ENCODE data around the gene SUGP2. TPM values are rescaled to one million over a fixed set of nuclear protein-coding genes. Genes with fewer than 3 reads are reported as not detected.

Gene SUGP2
- total and polyA plus RNA-seq, 9 of the 15 experiments (the other 6 are each of a cell fraction or from before 2014, with no cell fraction given) = 13.1 to 101 (median 63.1) TPM

GRCh38 chr19:18942692-18943091, 90.6 kb downstream of the SUGP2 start:
- Histone ChIP-seq H3K27ac (ENCODE audit: extremely low read depth, low read depth, low read length) (no peak overlapping the region), H3K4me3 (no peak overlapping the region), H3K27me3 (ENCODE audit: control insufficient read depth in 2 of 2, insufficient read depth in 2 of 2, low read length in 2 of 2) (peaks cover 0 to 13% of the 10 kb centered on the region in 2 experiments; a peak in 1 of 5 replicates), H2AFZ (ENCODE audit: low read depth, low read length) (no peak overlapping the region), H3K36me3 (ENCODE audit: control insufficient read depth, insufficient read depth, low read length) (no peaks in the 10 kb centered on the region), H3K79me2 (ENCODE audit: control insufficient read depth, insufficient read depth, low read length) (no peaks in the 10 kb centered on the region), H3K9ac (ENCODE audit: insufficient read depth in 1 of 2, low read depth in 2 of 2, low read length in 2 of 2) (no peak overlapping the region), H3K4me2 (ENCODE audit: insufficient read depth, low read length) (no peak overlapping the region), H3K9me1 (ENCODE audit: control insufficient read depth, insufficient read depth, low read length) (peaks cover 5% of the 10 kb centered on the region), H3K4me1 (replicated peaks in 1 of 2; ENCODE audit: control insufficient read depth in 2 of 2, insufficient read depth in 2 of 2, low read length in 2 of 2) (peaks cover 3 to 21% of the 10 kb centered on the region in 2 experiments; a peak in 4 of 5 replicates), H4K20me1 (replicated peaks; ENCODE audit: control insufficient read depth, insufficient read depth, low read length) (peaks cover 5% of the 10 kb centered on the region), H3K9me3 (replicated peaks; ENCODE audit: control insufficient read depth, insufficient read depth, low read depth, low read length) (no peaks in the 10 kb centered on the region)
- peak; percentile 79 for TF ChIP-seq ZFP36 (IDR thresholded peaks at IDR 0.05; ENCODE audit: low read depth, low read length, partially characterized antibody)
- no peak for TF ChIP-seq XRCC5 (IDR thresholded peaks at IDR 0.05; ENCODE audit: low read depth, low read length)
- FAIRE-seq = no peak
- intact Hi-C loops (cut with micrococcal nuclease) = loop anchor here (5.0 kb wide), 1 partner anchor 45 kb away; no protein-coding TSS in a partner anchor
- WGBS (ENCODE audit: insufficient coverage, low coverage, missing lambda C conversion rate) = 27% methylated on average over 6 of the region's 6 CpGs
- ChIA-PET POLR2A (no interaction called here), CTCF (ENCODE audit: low intra/inter-chr PET ratio) (no interaction called here)
- no TSS peak for BruUV-seq (replicated peaks)
- in situ Hi-C loops (cut with MboI) = no loop called here
- no peak for DNase-seq (ENCODE audit: extremely low read depth in 1 of 4, low spot score in 3 of 4)
- no peak for ATAC-seq

DNA sequence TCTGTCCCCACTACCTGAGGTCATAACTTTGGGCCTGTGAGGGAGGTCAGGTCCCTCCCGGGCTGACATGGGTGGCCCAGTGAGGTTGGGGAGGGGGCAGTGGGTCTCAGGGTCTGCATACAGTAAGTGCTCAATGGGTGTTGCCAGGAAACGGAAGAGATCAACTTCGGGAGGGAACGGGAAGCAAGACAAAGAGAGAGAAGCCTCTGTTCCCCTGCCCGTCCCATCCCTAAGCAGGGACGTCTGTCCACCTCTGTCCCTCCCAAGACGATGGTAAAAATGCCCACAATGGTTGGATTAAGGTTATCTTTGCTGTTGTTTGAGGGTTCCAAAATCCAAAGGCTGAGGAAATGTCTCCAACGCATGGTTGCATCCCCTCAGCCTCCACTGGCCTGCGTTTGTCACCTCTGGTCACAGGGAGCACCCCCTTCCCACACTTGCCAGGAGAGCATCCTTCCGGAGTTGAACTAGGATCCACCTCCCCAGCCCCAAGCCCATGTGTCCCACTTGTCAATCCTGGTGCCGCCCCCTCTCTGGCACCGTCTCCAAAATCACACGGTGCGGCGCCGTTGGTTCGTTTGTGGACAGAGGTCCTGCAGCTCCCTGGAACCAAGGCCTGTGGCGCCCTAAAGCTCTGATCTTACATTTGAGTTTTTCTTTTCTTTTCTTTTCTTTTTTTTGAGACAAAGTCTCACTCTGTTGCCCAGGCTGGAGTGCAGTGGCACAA, 91.5 kb downstream of the SUGP2 start:
- peak overlapping the region; percentile 50 for H3K4me2 ChIP-seq (ENCODE audit: insufficient read depth, low read length)
- peak overlapping the region; percentile 70 for H2AFZ ChIP-seq (ENCODE audit: low read depth, low read length)
- FAIRE-seq (peak; percentile 40), DNase-seq (ENCODE audit: extremely low read depth in 1 of 4, low spot score in 3 of 4) (no peak), ATAC-seq (no peak)
- H3K9ac ChIP-seq (ENCODE audit: insufficient read depth in 1 of 2, low read depth in 2 of 2, low read length in 2 of 2) = no peak overlapping the region
- no TSS peak for BruUV-seq (replicated peaks)
- ChIA-PET POLR2A (no interaction called here), CTCF (ENCODE audit: low intra/inter-chr PET ratio) (interaction anchor here (0.6 to 2.0 kb wide), 3 partner anchors 45 to 197 kb away, joined by 3 to 5 read pairs (median 4); no protein-coding TSS in a partner anchor)
- no peak overlapping the region for H3K4me3 ChIP-seq
- no peaks in the 10 kb centered on the region for H3K9me3 ChIP-seq (replicated peaks; ENCODE audit: control insufficient read depth, insufficient read depth, low read depth, low read length)
- H3K27ac ChIP-seq (ENCODE audit: extremely low read depth, low read depth, low read length) = no peak overlapping the region
- in situ Hi-C loops (cut with MboI) (no loop called here), intact Hi-C loops (cut with micrococcal nuclease) (loop anchor here (5.0 kb wide), 1 partner anchor 46 kb away; no protein-coding TSS in a partner anchor)
- H3K9me1 ChIP-seq (ENCODE audit: control insufficient read depth, insufficient read depth, low read length) = peaks cover 5% of the 10 kb centered on the region
- no peaks in the 10 kb centered on the region for H3K79me2 ChIP-seq (ENCODE audit: control insufficient read depth, insufficient read depth, low read length)
- peaks cover 0 to 12% of the 10 kb centered on the region in 2 experiments; a peak in 1 of 5 replicates for H3K27me3 ChIP-seq (ENCODE audit: control insufficient read depth in 2 of 2, insufficient read depth in 2 of 2, low read length in 2 of 2)
- peaks cover 5% of the 10 kb centered on the region for H4K20me1 ChIP-seq (replicated peaks; ENCODE audit: control insufficient read depth, insufficient read depth, low read length)
- 34% methylated on average over 16 of the region's 18 CpGs for WGBS (ENCODE audit: insufficient coverage, low coverage, missing lambda C conversion rate)
- peaks cover 3 to 18% of the 10 kb centered on the region in 2 experiments; a peak in 4 of 5 replicates for H3K4me1 ChIP-seq (replicated peaks in 1 of 2; ENCODE audit: control insufficient read depth in 2 of 2, insufficient read depth in 2 of 2, low read length in 2 of 2)
- H3K36me3 ChIP-seq (ENCODE audit: control insufficient read depth, insufficient read depth, low read length) = no peaks in the 10 kb centered on the region
- TF ChIP-seq CEBPZ (IDR thresholded peaks at IDR 0.05; ENCODE audit: borderline replicate concordance, low read depth, low read length) (no peak), CTCF (IDR thresholded peaks at IDR 0.05 in 2 of 3, conservative IDR thresholded peaks at IDR 0.05 in 1 of 3; ENCODE audit: insufficient read depth in 2 of 3, low read depth in 1 of 3, low read length in 3 of 3) (0 out of 6 replicates have a peak, but pooled peaks of 1 of the 3 experiments have one; percentile 5), RAD21 (CRISPR knock-in tag; conservative IDR thresholded peaks at IDR 0.05 in 1 of 2, IDR thresholded peaks at IDR 0.05 in 1 of 2) (0 out of 4 replicates have a peak, but pooled peaks of 1 of the 2 experiments have one; percentile 18), ZKSCAN8 (CRISPR knock-in tag; IDR thresholded peaks at IDR 0.05) (peak; percentile 73)

Data from K562 (cell line).